GM12892 (cell line): Measurements from ENCODE around the gene TBCE.
"Not testable (repeated sequence)": the region's sequence is repeated elsewhere in the genome, so short reads cannot be mapped to it uniquely, and the experiment has no call there.

Source experiments
- POLR2A ChIP-seq: IDR thresholded peaks from 2 replicates; pipeline ENCODE4 v1.6.1; 2011; ENCODE audit warnings: low read depth, low read length, control low read depth
- POLR2AphosphoS5 ChIP-seq: IDR thresholded peaks from 2 replicates; pipeline ENCODE4 v1.6.1; 2011; ENCODE audit warnings: low read depth, low read length, control low read depth

DNA sequence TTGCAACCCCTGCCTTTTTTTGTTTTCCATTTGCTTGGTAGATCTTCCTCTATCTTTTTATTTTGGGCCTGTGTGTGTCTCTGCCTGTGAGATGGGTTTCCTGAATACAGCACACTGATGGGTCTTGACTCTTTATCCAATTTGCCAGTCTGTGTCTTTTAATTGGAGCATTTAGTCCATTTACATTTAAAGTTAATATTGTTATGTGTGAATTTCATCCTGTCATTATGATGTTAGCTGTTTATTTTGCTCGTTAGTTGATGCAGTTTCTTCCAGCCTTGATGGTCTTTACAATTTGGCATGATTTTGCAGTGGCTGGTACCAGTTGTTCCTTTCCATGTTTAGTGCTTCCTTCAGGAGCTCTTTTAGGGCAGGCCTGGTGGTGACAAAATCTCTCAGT lies 18.4 kb downstream of the TBCE start:
- not testable (repeated sequence) for TF ChIP-seq POLR2A, POLR2AphosphoS5
